HG03432 (cell line): ENCODE measurements around the gene GNG12.
"Not testable (repeated sequence)": the region's sequence is repeated elsewhere in the genome, so short reads cannot be mapped to it uniquely, and the experiment has no call there.

ENCODE experiments used
- ATAC-seq: cut with Tn5 transposase; IDR thresholded peaks from one replicate; pipeline ENCODE4 v1.9.1; 2021; ENCODE audit warnings: mild to moderate bottlenecking, moderate library complexity; ENCODE audit not compliant: unreplicated experiment

Gene GNG12

DNA sequence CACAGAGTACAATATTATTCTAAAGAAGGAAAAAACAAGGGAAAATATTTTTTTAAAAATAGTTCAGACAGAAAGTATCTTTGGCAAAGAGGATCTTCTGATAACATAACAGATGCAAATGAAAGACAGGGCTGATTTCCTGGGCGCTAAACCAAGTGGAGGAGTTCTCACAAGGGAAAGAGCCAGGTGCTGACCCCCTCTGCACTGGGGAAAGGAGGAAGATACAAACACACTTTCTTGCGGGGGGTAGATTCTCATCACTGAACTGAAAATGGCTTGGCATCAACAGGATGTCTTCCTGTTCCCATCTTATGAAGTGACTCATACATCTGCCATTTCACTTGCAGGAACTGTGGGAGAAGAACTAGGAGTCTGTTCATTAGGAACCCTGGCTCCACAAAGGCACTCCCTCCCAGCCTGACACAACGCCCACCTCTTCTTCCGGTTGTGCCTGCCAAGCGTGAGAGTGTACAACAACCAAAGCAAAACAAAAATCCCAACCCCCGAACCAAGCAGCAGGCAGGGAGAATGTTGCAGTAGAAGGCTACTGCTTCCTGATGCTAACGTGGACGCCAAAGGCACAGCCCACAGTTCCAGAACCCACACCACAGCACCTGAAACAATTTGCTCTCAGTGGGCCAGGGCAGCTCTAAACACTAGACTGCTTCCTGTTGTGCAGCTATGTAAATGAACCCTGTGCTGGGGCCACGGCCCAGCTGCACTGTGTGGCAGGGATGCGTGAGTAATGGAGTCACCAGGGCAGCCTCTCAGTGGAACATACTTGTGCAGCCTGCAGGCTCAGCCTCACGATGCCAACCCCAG, 97.2 kb downstream of the GNG12 start:
- peak; percentile 91 for ATAC-seq

DNA sequence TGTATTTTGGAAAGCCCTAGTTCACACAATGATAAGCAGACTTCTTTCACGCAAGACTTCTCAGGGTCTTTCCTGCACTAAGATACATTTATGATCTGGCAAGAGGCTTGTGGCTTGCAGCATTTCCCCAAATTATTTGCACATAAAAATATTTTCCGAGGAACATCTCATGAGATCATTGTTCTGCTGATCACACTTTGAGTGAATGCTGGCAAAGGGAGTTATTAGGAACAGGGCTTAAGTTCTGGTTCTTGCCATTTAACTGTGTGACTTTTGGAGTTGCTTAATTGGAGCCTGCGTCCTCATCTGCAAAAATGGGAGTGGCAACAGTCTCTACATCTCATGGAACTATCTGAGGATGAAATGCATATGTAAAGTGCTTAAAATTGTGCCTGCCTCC, 98.1 kb downstream of the GNG12 start:
- no peak for ATAC-seq

DNA sequence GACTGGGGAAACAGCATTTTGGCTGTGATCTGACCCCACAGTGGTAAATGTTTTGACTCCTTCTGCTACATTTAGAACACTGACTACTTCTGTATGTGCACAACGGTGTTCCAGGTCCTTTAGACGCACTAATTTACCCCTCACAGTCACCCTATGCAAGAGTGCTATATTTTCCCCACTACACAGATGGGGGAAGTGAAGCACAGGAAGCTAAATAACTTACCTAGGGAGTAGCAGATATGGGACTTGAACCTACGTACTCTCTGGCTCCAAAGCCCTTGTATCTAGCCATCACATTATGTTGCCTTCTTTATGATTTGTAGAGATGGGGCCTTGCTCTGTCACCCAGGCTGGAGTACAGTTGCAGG, 99.0 kb downstream of the GNG12 start:
- no peak for ATAC-seq

DNA sequence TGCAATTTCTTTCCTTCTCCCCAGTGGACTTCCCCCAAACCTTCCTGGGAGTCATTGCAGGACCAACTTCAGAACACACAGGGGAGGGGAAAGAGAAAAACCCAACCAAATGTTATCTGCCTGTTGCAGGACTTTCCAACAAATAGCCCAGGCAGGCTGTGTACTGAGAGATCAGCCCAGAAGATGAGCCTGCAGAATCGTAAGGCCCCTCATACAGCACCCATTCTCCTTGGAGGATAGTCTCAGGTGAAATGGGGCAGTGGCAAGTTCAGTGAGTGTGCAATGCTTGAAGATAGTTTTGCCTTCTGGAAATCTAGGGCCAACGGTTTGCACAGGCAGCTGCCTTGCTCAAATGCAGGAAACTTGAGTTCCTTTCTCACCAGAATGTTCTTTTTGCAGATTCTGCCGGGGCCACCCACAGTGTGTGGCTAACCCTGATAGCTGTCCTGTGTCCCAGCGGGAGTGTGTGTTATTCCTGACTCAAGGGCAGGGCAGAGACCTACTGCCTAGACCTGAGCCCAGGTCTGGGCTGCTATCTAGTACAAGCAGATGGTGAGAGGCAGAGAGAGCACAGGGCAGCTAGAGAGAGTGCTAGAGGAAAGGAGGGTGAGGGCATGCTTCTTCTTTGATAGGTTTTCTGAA, 99.5 kb downstream of the GNG12 start:
- no peak for ATAC-seq

- ATAC-seq, result peak; percentile 48
Observed at GRCh38 chr1:67732750-67733151, 100.5 kb downstream of the GNG12 start.

- ATAC-seq, result no peak
Observed at GRCh38 chr1:67731322-67731721, 101.9 kb downstream of the GNG12 start.

DNA sequence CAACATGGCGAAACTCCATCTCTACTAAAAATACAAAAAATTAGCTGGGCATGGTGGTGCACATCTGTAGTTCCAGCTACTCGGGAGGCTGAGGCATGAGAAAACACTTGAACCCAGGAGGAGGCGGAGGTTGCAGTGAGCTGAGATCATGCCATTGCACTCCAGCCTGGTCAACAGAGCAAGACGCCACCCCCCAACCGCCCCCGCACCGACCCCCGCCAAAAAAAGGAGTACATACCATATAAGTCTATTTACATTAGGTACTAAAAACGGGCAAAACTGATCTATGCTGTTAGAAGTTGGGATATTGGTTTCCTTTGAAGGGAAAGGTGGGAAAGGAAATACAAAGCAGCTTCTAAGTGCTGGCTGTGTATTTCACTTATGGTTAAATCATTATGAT, 103.0 kb downstream of the GNG12 start:
- ATAC-seq, result not testable (repeated sequence)

GRCh38 chr1:67729872-67730271, 103.4 kb downstream of the GNG12 start:
- ATAC-seq, result no peak

GRCh38 chr1:67726224-67726623, 107.0 kb downstream of the GNG12 start:
- ATAC-seq, result no peak

DNA sequence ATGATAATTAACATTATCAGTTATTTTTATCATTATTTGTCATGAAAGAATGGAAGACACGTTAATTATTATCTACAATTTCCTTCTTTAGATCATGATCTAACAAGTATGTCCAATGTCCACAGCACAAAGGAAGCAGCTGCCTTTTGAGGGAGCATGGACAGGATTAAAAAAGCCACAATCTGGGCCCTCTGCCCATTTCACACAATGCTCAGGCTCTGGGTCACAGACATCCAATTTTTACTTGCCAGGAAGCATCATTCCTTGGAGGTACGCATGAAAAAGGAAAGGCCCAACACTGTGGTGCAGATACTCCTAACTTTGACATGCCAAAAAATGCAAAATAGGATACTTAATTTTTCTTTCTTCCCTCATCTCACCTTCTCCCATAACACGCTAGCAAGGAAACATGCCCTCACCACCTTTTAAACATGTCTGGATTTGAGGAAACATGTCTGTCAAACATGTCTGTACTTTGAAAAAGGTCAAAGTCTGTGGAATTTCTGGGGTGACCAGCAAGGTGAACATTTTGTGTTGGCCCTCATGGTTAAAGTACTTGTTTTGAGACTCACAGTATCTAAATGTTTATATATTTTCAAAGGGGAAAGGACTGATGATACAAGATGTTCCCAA, 108.2 kb downstream of the GNG12 start:
- ATAC-seq, result no peak

DNA sequence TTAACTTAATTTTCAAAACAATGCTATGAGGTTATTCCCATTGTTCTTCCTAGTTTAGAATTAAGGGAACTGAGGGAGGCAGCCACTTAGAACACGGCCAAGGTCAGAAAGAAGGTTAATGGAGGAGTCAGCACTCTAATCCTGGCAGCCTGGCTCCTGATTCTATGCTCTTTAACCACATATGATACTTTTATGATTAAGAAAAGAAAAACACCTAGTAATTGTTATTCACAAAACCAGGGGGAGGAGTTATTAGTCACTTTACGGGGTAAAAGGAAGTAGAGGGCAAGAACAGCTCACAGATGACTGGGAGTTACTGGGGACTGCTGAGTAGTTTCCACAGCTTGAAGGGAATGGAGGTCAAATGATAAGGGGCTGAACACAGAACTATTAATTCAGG, 109.6 kb downstream of the GNG12 start:
- ATAC-seq, result peak; percentile 86

DNA sequence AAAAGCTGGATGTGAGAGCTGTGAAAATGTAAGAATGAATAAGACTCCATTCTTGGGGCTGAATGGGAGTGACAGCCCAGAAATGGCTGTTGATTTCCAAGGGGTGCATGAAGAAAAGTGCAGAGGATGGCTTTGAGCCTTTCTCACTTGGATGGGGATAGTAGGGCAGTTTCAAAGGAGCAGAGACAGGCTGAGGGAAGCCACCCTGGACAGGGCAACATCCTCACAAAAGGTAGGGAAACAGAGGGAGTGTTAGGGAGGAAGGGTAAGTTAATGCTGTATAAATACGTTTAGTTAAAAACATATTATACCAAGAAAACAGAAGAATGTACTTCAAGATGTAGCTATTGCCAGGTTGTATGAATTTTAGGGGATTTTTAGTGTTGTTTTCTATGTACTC, 110.1 kb downstream of the GNG12 start:
- no peak for ATAC-seq

- no peak for ATAC-seq
Observed at GRCh38 chr1:67722292-67722944, 110.8 kb downstream of the GNG12 start.

- peak; percentile 32 for ATAC-seq
Observed at GRCh38 chr1:67721650-67722291, 111.5 kb downstream of the GNG12 start.

GRCh38 chr1:67721112-67721511, 112.2 kb downstream of the GNG12 start:
- ATAC-seq, result no peak

DNA sequence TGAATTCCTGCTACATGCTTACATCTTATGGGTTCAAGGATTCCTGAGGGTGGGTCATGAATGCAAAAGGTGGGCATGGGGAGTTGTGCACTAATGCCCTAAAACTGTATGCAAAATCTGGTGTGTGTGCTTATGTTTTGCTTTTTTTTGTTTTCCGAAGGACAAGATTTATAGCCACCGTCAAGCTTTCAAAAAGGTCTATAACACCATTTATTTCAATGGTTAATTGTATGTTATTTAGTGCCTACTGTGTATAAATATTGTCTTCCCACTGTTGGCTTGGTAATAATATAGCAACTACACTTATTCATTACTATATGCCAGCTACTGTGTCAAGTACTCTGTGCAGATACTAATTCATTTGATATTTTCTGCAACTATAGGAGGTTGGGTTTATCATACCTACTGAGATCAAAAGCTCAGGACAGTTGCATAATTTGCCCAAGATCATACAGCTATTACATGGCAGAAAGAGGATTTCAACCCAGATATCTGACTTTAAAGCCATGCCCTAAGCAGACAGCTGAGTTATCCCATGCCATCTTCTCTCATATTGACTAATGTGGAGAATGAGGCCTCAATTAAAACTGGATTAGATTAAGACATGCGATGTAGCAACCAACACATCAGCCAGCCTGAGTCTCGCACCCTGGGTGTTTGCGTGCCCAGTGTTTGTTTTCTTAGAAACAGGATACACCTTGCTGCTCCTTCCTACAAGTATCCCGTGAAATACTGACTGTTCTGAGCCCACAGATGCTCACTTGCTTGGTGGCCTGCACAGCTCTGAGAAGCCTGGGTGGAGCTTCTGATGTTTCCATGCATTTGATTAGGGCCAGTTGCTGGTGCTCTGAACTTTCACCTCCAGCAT, 113.7 kb downstream of the GNG12 start:
- ATAC-seq, result no peak

- no peak for ATAC-seq
Observed at GRCh38 chr1:67717876-67718275, 115.4 kb downstream of the GNG12 start.

- ATAC-seq, result no peak
Observed at GRCh38 chr1:67716800-67717199, 116.5 kb downstream of the GNG12 start.

DNA sequence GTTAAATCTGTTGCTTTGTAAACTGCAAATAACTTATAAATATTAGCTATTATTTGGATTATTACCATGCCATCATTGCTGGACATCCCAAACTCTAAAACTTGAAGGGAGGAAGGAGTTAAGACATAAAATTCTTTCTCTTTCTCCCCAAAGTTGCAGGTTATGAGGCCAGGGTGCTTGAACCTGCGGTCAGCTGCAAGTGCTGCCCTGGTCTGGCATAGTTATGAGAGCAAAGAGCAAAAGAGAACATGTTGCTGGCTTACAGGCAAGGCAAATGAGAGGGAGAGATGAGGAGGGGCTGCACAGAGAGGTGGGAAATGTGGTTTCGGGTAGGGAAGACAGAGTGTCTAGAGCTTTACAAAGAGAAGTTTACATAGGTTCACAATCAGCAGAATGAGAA, 117.4 kb downstream of the GNG12 start:
- no peak for ATAC-seq
